HG02840 (cell line): ENCODE results near the gene DMD.
"Not testable (repeated sequence)": the region's sequence is repeated elsewhere in the genome, so short reads cannot be mapped to it uniquely, and the experiment has no call there.

Source experiments
- ATAC-seq: cut with Tn5 transposase; IDR thresholded peaks from one replicate; pipeline ENCODE4 v1.9.1; 2021; ENCODE audit warnings: mild to moderate bottlenecking, moderate library complexity, moderate number of reproducible peaks; ENCODE audit not compliant: unreplicated experiment, low FRiP score

DMD gene

DNA sequence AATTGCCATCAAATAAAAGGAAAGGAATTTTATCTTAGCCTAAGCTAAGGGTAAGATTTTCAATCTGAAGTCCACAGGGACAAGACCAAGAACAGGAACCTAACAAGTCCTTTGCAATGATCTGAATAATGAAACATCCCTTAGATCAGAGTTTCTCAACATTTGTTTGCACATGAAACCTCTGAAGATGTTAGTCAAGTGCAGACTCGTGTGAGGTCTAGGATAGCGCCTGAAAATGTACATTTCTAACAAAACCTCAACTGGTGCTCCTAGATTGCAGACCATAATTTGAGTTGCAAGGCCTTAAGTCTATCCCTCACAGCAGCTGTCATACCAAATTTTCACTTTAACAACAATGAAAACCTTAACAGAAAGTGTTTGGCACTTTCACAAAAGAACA, 337.6 kb downstream of the DMD start:
- no peak for ATAC-seq

DNA sequence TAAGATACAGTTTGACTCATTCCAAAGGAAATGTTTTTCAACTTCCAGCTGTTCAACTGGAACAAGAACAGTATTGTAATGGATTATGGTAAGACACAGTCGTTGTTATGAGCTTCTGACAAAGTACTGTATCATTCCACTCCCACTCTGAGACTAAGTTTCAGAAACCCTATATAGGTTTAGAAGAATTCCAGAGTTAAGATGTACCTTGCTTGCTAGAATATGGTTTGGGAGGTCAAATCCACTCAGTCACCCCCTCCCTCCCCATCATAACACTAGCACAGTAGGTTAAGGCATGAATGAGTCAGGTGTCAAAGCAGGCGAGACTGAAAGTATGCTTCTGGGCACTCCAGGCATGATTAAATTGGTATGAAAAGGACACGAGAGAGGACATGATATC, 339.7 kb downstream of the DMD start:
- no peak for ATAC-seq

DNA sequence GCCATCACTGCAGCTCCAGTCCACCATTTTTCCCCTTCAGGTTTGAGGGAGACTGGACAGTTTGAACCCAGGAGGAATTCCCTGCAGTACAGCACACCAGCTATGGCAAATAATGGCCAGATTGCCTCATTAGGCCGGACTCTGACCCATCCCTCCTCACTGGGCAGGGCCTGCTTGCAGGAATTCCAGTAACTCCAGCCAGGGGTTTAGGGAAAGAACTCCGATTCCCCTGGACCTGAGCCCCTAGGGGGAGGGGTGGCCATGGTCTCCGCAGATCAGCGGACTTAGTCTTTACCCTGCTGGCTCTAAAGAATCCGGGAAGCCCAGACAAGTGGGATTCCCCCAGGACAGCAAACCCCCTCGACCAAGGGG, 342.8 kb downstream of the DMD start:
- no peak for ATAC-seq

DNA sequence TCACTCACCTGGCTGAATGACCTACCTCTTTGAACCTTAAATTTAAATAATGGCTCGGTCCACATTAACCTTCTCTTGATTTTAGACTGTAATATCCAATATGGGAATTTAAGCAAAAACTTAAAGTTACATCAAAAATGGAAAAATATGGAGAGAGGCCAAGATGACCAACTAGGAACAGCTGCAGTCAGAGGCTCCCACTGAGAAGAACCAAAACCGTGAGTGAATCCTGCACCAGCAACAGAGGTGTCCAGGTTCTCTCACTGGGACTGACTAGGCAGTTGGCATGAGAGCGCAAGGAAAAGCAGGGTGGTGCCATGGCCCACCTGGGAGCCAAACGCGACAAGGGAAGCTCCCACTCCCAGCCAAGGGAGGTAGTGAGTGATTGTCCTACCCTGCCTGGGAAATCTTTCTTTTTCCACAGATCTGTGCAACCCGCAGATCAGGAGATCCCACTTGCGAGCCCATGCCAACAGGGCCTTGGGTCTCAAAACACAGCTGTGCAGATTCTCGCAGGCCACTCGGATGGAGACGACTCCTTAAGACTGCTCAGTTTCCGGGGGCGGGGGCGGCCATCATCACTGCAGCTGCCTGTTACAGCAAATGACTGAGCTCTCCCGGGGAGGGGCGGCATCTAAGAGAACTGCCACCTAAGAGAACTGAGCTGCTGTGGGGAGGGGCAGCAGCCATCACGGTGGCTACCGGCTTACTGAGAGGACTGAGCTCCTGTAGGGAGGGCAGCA, 343.4 kb downstream of the DMD start:
- ATAC-seq, result no peak

DNA sequence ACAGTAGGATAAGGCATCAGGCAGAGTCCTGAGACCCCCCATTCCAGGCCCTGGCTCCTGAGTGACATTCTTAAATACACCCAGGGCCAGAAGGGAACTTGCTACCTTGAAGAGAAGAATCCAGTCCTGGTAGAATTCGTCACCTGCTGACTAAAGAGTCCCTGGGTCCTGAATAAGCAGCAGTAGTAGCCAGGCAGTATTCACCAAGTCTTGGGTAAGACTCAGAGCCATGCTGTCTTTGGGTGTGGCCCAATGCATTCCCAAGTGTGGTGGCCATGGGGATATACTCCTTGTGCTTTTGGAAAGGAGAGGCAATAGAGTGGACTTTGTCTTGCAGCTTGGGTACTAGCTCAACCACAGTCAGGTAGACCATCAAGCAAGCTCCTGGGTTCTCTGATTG, 359.1 kb downstream of the DMD start:
- ATAC-seq, result no peak

DNA sequence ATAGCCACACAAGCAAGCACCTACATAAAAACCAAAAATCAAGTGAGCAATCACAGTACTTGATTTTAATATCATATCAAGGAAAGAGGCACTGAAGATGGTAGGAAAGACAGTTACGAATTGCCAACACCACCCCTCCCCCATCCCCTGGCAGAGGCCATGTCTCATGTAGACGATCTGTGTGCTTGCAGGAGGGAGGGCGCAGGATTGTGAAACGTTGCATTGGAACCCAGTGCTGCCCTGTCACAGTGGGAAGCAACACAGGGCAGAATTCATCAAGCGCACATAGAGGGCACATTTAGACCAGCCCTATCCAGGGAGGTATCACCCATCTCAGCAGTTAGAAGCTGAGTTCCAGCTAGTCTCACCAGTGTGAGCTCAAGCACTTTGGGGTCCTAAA, 359.8 kb downstream of the DMD start:
- ATAC-seq, result no peak

DNA sequence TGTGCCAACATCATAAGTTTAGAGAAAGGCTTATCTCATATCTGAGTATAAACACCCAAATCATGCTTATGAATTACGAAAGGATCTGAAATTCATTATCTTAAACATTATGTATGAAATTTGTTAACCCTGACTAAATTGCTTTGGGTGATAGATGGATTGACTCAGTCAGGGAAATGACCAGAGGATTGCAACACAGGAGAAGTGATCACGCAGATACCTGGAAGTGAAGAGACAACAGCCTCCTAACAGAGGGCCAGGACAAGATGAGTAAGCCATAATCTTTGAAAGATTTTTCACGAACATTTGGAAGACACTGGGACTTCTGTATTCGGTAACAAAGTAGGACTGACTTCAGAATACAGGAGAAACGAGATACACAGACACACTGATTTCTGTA, 363.4 kb downstream of the DMD start:
- no peak for ATAC-seq

DNA sequence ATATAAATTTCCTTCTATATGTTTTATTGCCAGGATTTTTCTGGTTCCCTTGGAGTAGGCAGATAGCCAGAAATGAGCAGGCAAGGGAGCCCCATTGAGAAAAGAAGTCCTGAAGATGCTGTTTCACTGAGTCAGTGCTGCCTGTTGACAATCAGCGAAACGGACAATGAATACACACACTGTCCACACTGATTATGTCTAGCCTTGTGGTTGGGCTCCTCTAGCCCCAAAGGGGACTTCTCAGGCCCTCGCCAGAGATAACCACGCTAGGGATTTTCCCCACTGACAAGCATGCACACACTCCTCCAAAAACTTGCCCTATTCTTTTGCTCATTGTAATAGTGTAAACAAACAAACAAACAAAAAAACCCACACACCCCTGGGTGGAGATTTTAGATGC, 369.3 kb downstream of the DMD start:
- no peak for ATAC-seq

DNA sequence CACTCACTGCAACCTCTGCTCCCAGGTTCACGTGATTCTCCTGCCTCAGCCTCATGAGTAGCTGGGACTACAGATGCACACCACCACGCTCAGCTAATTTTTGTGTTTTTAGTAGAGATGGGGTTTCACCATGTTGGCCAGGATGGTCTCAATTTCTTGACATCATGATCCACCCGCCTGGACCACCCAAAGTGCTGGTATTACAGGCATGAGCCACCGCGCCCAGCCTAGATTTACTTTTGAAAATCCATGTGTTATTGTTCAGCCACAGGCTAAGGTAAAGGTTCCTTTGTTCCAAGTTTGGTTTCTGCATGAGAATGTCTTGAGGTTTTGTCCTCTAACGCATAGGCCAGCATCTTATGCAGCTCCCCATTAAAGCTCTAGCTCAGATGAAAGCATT, 371.6 kb downstream of the DMD start:
- ATAC-seq, result no peak

DNA sequence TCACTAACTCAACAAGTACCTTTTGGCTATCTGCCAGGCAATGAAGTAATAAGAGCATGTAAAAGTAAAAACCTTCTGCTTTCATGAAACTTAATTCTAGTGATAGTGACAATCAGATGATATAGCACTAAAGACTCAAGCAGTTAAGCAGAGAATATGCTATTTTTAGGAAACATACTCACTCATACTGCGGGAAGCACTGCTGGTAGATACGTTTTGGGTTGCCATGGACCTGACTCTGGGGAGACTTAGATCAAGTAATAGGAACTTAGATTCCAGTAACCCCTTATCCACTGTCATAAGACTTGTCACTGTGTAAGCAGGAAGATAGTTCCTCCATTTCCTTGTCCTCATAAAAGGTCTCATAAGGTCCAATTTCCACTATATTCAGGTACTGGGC, 386.3 kb downstream of the DMD start:
- ATAC-seq, result no peak

DNA sequence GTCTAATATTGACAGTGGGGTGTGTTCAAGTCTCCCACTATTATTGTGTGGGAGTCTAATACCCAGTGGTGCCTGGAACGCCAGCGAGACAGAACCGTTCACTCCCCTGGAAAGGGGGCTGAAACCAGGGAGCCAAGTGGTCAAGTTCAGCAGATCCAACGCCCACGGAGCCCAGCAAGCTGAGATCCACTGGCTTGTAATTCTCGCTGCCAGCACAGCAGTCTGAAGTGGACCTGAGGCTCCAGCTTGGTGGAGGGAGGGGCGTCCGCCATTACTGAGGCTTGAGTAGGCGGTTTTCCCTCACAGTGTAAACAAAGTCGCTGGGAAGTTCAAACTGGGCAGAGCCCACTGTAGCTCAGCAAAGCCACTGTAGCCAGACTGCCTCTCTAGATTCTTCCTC, 407.3 kb downstream of the DMD start:
- ATAC-seq, result no peak

DNA sequence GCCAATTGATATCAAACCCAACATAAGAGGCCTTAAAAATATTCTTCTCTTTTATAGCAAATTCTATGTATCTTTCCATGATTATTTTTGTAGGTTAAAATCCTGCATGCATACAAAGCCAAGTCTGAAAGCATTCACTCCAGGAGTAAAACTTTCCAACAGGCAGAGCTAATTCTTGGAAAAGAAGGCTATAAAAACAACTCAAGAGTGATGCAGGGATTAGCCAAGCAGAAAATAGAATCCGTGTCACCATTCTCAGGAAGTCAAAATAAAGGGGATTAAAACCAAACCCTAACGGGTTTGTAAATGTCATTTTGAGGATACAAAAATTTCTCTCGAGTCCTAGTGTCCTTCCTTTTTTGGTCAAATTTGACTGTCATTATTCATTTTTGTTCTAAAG, 412.4 kb downstream of the DMD start:
- ATAC-seq, result no peak

DNA sequence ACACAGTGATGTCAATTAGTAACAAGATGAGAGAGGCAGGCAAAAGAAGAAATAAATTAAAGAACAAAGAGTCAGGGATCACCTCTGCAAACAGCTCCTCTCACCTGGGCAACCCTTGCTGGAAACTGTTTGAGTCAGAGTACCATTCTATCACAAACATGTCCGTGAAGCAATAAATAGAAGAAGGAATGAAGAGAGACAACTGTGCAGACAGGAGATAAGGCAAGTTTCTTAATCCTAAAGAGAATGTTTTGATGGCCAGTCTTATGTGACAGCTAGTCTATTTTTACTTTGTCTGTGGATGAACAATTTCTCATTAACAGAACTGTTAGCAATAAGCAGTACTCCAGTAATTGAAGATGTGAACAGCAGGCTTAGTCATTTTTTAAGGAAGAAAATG, 422.4 kb downstream of the DMD start:
- no peak for ATAC-seq

DNA sequence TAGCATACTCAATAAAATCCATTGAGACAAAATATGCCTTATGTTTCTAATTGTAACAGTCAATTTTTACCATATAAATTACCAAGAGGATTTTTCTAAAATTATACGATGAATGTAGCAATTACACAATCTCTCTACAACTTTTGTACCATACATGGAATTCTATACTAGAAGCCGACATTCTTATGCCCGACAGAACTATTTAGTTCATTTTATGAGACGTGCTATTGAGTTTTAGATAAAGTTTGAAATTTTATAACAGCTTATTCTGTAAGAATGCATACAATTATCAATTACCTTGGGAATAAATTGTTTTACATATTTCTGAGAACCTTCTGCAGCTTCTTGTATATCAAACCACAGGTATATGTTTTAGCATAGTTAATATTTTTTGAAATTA, 431.2 kb downstream of the DMD start:
- no peak for ATAC-seq

DNA sequence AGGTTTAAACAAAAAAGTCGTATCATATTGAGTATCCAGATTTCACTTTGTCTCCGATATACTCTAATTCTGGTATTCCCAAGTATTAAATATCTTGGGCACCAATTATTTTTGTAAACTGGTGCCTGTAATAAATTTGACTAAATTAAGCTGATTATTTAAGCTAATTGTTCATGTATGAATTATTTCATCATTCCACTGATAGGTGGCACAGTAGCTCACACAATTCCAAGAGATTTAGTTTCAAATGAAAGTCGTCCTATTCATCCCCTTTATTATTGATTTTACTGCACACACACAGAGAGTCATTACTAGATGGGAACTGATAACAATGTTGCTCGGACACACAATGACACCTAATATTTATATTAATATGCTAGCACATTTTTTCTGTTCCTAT, 432.4 kb downstream of the DMD start:
- ATAC-seq, result no peak

DNA sequence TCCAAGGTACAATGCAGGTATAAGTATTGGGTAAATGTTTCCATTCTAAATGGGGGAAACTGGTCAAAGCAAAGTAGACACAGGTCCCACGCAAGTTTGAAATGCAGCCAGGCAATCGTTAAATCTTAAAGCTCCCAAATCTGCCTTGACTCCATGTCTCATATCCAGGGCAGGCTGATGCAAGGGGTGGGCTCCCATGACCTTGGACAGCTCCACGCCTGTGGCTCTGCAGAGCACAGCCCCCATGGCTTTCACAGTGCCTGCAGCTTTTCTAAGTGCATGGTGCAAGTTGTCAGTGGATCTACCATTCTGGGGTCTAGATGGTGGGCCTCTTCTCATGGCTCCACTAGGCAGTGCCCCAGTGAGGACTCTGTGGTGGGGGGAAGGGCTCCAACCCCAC, 436.4 kb downstream of the DMD start:
- ATAC-seq, result no peak

DNA sequence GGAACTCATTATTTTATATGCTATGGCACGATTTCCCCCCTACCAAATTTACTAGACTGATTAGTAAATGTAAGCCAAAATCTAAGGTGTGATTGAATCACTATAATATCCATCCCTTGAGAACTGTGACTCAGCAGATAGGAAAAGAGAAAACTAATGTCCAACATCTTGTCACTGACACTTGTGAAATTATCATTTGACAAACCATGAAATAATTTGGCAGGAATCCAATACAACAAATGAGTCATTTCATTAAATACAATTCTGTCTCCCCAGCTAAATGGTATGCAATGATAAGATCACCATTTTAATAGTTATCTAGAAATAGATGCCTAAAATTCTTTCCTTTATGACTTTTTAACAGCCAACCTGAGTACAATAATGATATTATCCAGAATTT, 462.3 kb downstream of the DMD start:
- no peak for ATAC-seq

DNA sequence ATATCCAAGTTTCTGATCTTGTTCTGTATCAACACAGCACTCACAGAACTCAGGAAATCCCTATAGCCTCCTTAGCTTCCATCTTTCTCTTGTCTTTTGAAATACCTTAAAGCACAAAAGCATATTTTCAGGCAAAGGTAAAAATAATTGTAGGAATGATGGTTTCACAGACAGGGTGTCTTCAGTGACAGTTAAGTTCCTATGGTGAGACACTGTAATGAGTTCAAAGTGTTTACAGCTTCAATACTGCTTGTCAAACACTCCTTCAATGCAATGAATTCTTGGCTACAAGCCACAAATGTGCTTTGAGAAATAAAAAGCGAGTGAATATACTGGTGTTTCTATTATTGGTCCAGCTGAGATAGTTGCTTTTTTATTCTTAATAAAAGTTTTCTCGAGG, 466.0 kb downstream of the DMD start:
- no peak for ATAC-seq

DNA sequence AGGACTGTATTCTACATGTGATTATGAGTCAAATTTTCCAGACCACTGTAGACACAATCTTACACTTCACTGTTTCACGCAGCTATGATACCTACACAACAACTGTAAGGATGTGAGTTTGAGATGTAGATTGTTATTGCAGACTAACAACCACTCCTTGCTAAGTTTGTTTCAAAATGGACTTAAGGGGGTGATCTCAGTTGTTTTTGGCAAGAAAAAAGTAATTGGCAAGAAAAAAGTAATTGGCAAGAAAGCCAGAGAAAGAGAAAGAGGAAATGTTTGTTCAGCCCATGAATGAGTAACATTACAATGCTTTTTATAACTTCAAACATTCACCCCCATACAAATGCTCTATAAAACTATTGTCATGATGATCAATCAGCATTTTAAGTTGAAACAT, 466.4 kb downstream of the DMD start:
- no peak for ATAC-seq

DNA sequence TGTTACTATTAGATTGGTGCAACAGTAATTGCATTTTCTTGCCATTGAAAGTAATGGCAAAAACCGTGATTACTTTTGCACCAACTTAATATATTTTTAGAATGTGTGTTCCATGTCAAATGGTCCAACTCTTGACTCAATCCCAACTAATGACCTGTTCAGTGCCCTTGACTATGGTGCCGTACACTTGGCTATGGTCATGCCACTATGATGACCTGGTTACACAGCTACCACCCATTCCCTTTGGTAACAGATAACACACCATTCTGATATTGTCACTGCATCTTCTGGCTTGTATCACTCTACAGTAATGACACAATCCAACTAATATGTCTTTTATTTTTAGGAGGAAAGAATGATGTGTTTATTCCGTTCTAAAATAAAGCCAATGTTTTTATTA, 469.4 kb downstream of the DMD start:
- ATAC-seq, result no peak

DNA sequence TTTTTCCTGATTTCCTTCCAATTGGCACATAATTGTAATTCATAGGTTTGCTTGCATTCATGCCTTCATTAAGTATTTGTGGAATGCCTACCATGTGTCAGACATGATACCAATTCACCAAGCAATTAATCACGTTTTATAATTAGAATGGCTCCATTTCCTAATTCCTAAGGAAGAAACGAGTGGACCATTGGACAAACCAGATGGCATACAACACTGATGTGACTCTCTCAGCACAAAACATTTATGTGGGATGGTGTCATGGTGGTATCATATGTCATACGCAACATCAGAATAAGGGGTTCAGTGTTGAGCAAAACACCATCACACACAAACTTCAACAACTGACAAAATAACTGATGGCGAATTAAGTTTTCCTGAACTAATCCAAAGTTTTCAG, 502.8 kb downstream of the DMD start:
- no peak for ATAC-seq

DNA sequence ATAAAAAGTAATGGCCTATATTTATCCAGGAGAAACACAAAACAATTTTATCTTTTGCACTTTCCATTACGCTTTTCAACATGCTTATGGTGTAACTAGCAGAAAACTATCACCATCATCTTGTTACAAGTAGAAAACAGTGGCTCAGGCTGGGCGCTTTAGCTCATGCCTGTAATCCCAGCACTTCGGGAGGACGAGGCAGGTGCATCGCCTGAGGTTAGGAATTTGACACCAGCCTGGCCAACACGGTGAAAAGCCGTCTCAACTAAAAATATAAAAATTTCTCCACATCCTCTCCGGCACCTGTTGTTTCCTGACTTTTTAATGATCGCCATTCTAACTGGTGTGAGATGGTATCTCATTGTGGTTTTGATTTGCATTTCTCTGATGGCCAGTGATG, 506.0 kb downstream of the DMD start:
- ATAC-seq, result not testable (repeated sequence)

DNA sequence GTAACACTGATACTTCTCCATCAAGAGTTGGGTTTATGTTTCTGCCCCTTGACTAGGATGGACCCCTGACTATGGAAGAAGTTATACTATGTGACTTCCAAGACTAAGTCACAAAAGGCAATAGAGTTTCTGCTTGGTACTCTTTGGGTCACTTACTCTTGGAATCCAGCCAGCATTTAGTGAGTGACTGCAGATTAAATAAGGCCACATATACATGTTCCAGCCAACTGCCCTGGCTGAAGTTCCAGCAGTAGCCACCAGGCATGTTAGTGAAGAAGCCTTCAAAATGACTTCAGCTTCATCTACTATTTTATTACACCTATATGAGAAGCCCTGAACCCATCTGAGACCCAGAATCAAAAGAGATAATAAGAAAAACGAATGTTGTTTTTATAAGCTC, 524.0 kb downstream of the DMD start:
- ATAC-seq, result no peak
